HG03432 (cell line): ENCODE results near the gene NLGN1.
A peak's percentile ranks its signal among the peaks of the same experiment; 100 is the strongest.
"Not testable (repeated sequence)": the region's sequence is repeated elsewhere in the genome, so short reads cannot be mapped to it uniquely, and the experiment has no call there.

Experiments used
- ATAC-seq: cut with Tn5 transposase; IDR thresholded peaks from one replicate; pipeline ENCODE4 v1.9.1; 2021; ENCODE audit warnings: mild to moderate bottlenecking, moderate library complexity; ENCODE audit not compliant: unreplicated experiment

NLGN1 gene

DNA sequence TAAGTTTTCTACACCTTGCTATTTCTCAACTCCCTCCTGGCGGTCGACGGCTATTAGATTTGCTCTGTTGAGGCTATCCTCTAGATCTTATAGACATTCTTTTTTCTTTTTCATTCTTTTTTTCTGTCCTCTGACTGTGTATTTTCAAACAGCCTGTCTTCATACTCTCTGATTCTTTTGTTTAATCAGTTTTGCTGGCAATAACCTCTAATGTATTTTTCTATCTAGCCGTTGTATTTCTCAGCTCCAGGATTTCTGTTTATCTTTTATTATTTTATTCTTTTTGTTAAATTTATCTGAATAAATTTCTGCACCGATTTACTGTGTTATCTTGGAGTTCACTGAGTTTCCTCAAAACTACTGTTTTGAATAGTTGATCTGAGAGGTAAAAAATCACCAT lies 31.5 kb downstream of the NLGN1 start:
- ATAC-seq: no peak

DNA sequence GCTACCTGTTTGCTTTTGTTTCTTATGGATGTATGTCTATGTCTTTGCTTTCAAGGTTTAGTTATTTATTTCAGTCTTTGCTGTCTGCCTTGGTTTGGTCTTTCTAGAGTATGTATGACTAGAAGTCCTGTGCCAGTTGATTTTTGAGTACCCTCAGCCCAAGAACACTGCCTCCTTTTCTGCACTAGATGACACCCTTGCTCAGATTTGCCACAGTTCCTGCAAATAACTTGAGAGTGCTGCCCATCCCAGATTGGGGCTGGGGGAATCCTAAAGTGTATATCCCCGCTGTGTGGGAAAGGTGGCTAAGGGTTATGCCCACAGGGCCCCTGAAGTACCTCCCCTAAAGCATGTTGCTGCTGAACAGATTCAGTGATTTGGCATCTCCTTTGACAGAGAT lies 32.0 kb downstream of the NLGN1 start:
- ATAC-seq: no peak

DNA sequence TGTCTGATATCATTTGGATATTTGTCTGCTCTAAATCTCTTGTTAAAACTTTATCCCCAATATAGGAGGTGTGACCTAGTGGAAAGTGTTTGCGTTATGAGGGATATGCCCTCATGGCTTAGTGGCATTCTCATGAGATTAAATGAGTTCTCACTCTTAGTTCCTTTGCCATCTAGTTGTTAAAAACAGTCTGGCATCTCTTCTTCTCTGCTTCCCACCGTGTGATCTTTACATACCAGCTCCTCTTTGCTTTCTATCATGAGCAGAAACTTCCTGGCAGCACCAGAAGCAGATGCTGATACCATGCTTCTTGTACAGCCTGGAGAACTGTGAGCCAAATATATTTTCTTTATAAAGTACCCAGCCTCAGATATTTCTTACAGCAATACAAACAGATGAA lies 33.0 kb downstream of the NLGN1 start:
- ATAC-seq: no peak

DNA sequence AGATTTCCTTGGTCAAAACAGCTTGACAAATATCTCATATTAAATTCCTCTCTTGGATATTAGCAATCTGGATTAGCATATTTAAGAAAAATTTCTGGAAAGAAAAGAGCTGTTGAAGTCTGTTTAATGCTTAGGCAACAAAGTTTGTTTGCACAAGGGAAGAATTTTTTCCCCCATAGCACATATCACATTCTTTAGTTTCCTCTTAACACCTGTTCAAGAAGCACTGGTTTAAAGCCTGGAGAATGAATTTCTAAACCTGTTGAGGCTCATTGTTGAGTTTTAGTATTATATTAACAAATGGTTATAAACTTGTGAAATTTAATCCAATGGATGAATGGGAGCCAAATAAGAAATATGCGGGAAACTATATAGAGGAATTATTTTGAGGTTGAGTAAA lies 41.5 kb downstream of the NLGN1 start:
- ATAC-seq: no peak

- ATAC-seq: no peak
These were observed 43.0 kb downstream of the NLGN1 start for GRCh38 chr3:173440514-173440913.

GRCh38 chr3:173451561-173451960 lies 54.0 kb downstream of the NLGN1 start:
- ATAC-seq: not testable (repeated sequence)

GRCh38 chr3:173463250-173463649 lies 65.7 kb downstream of the NLGN1 start:
- ATAC-seq: no peak

GRCh38 chr3:173465112-173465511 lies 67.6 kb downstream of the NLGN1 start:
- ATAC-seq: no peak

DNA sequence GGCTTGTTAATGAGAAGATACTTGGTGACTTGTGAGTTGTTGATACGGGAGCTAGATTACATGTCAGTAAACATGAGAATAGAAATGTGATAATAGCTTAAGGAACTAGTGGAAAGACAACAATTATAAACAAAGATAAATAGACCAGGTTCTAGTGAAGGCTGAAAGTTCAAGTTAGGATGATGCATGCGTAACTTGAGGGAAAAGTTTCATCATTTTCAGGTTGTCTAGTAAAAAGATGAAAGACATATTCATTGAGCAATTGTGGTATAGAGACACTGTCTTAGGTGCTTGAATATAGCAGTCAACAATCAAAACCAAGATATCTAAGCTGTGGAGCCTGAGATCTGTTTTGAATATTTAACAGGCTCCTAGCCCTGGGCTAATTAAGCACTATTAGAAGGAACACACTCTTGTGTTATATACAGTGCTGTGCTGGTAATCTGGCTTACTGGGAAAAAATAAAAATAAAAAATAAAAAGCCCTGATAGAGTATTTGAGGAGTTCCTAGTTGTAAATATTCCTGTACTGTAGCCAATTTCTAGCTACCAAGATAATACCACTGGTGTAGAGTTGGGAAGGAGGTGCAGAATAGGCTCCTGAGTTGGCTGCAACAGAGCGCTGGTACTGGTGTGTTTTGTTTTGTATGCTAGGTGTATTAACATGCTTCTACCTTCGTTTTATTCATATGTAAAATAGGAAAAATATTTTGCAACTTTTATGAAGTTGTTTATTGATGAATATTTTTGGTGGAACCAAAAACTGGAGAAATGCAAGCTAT lies 68.5 kb downstream of the NLGN1 start:
- no peak for ATAC-seq

GRCh38 chr3:173467501-173467900 lies 70.0 kb downstream of the NLGN1 start:
- no peak for ATAC-seq

- no peak for ATAC-seq
These were observed 75.7 kb downstream of the NLGN1 start for GRCh38 chr3:173473237-173473636.

- no peak for ATAC-seq
These were observed 81.8 kb downstream of the NLGN1 start for GRCh38 chr3:173479301-173479700.

DNA sequence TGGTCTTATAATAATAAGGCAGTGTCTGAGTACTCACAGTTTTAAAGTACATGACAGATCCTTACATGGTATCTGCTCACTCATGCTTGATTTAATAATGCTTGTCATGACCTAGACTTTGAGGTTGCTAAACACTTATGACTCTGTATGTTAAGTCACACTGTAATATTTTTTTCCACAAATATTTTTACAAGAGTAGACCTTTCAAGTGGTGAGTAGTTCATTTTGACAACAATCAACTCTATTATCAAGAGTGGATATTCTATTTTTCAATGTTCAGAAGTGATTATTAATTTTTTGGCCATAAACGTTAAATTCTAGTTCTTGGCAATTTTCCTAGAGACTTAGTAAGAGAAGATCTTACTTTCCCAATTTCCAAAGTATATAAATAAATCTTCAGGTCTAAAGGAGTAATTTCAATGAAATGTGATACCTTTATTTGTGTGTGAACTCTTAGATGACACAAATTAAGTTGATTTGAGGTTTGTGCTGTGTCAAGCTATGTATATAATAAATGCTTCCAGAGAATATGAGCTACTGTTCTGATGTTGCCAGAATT lies 104.5 kb downstream of the NLGN1 start:
- ATAC-seq: no peak

DNA sequence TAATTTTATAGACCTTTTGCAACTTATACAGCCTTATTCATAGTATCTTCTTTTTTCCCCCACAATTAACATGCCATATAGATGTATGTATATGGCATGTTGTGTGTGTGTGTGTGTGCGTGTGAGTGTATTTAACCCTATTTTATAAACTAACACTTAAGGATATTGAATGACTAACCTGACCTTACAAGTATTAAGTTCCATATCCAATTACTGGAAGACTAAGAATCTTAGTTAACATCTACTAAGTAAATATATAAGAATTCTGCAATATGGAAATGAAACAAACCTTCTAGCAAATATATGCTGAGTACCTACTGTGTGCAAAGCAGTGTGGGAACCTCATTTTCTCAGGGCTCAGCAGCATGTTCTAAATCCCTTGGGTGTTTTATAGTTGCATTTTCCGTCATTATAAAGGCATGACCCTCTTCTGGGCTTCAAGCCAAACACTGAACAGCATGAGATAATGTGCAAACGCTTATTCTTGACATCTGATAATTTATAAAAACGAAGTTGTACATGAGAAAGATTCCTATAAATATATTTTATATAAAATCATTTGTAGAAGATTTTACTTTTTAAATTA lies 105.5 kb downstream of the NLGN1 start:
- no peak for ATAC-seq

DNA sequence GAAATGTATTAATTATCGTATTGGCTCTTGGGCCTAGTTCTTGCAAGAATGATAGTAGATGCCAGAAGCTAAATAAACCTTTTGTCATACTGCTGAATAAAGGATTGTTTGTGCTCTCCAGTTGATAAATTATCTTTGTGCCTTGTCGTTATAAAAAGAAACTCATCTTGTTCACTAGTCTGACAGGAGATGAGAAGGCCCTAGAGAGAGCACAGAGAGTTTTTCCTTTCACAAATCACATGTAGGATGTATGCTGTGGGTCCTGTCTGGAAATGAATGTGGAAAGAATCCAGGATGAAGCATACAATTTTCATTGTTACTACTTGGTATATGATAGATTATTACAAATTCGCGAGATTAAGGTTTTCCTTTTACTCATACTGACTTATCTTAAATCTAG lies 113.0 kb downstream of the NLGN1 start:
- no peak for ATAC-seq

DNA sequence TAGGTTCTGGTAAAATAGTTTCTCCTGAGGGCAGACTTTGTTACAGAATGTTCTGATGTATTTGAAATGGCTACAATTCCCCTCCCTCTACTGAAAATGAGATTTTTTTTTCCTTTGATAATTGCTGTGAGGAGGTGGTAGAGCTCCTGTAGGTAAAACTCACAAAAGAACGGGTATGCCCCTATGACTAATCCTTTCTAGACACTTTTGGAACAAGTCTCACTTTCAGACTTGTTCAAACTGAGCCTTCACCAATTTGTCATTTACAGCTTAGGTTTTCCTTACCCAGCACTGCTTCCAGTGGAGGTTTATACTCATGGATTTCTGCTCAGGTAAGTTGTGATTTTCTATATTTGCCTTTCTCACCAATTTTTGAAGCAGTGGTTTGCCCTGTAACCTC lies 115.6 kb downstream of the NLGN1 start:
- ATAC-seq: peak; percentile 98

- peak; percentile 98 for ATAC-seq
These were observed 131.6 kb downstream of the NLGN1 start for GRCh38 chr3:173529062-173529711.

- ATAC-seq: no peak
These were observed 134.1 kb downstream of the NLGN1 start for GRCh38 chr3:173531602-173532001.

- ATAC-seq: peak; percentile 51
These were observed 140.9 kb downstream of the NLGN1 start for GRCh38 chr3:173538410-173538809.

DNA sequence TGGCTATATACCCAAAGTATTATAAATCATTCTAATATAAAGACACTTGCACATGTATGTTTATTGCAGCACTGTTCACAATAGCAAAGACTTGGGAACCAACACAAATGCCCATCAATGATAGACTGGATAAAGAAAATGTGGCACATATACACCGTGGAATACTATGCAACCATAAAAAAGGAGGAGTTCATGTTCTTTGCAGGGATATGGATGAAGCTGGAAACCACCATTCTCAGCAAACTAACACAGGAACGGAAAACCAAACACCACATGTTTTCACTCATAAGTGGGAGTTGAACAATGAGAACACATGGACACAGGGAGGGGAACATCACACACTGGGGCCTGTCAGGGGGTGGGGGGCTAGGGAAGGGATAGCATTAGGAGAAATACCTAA lies 148.0 kb downstream of the NLGN1 start:
- not testable (repeated sequence) for ATAC-seq

GRCh38 chr3:173547070-173547469 lies 149.5 kb downstream of the NLGN1 start:
- no peak for ATAC-seq

DNA sequence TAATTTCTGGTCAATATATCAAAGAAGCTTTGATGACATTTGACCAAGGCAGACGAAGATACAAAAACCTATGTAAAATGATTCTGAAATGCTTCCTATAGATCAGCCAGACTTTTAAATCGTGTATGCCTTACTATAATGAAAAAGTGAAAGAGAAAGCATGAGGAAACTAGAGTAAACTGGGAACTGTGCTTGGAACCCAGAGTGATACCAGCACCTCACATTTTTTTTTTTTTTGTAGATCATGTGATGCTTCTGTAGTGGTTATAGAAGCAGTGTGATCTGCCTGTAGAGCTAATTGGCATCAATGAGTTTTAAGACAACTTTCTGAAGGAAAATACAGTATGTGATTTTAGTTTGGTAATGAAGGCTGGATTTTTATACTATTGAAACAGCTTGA lies 150.7 kb downstream of the NLGN1 start:
- peak; percentile 75 for ATAC-seq
